Gastrocnemius medialis (tissue), 4 donors: Measurements from ENCODE around the gene GSTP1.

Experiments used
- CTCF ChIP-seq, 5 experiments: fragments of 450-650 bp in 3 of 5; fragments of 200-600 bp in 2 of 5; sonication (generic) in 2 of 5; IDR thresholded peaks in 4 of 5; conservative IDR thresholded peaks in 1 of 5; 1 replicate in 4 of 5; 2 replicates in 1 of 5; pipeline ENCODE4 v1.5.1; 2016 to 2019; ENCODE audit warnings: antibody characterized with exemption in 5 of 5, mild to moderate bottlenecking in 3 of 5, moderate library complexity in 3 of 5
- POLR2A ChIP-seq, 2 donors: fragments of 450-650 bp; IDR thresholded peaks; one replicate each; pipeline ENCODE4 v1.6.1; 2017; ENCODE audit warnings: antibody characterized with exemption in 2 of 2, mild to moderate bottlenecking in 2 of 2, moderate library complexity in 2 of 2

- TF ChIP-seq CTCF (IDR thresholded peaks at IDR 0.05 in 4 of 5, conservative IDR thresholded peaks at IDR 0.05 in 1 of 5) (no peak), POLR2A (IDR thresholded peaks at IDR 0.05) (no peak)
Measured at GRCh38 chr11:67609316-67609715, 25.7 kb downstream of the GSTP1 start.
